ENCODE measurements around the gene DGKZ.

DGKZ gene

DNA sequence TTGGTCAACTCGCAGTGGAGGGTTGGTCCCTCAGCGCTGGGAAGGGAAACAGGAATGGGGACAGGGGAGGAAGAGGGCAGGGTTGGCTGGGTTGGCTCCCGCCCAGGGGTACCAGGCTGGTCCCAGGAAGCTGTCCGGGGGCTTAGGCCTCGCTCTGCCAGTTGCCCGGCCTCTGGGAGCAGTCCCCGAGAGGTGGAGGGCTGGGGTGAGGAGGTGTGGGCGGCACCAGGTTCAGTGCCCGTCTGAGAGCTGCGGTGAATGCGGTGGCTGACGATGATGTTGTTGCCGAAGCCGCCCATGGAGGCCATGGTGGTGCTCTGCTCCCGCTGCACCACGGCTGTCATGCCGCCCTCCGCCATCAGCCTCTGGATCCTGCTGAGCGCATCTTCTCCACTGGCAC is 50.3 kb downstream of the DGKZ start:
- TF ChIP-seq ZFX (IDR thresholded peaks at IDR 0.05) = no peak
- TF ChIP-seq, protein P1, sequence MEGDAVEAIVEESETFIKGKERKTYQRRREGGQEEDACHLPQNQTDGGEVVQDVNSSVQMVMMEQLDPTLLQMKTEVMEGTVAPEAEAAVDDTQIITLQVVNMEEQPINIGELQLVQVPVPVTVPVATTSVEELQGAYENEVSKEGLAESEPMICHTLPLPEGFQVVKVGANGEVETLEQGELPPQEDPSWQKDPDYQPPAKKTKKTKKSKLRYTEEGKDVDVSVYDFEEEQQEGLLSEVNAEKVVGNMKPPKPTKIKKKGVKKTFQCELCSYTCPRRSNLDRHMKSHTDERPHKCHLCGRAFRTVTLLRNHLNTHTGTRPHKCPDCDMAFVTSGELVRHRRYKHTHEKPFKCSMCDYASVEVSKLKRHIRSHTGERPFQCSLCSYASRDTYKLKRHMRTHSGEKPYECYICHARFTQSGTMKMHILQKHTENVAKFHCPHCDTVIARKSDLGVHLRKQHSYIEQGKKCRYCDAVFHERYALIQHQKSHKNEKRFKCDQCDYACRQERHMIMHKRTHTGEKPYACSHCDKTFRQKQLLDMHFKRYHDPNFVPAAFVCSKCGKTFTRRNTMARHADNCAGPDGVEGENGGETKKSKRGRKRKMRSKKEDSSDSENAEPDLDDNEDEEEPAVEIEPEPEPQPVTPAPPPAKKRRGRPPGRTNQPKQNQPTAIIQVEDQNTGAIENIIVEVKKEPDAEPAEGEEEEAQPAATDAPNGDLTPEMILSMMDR (conservative IDR thresholded peaks at IDR 0.05) = no peak
- H3K27ac ChIP-seq = no peak overlapping the region

DNA sequence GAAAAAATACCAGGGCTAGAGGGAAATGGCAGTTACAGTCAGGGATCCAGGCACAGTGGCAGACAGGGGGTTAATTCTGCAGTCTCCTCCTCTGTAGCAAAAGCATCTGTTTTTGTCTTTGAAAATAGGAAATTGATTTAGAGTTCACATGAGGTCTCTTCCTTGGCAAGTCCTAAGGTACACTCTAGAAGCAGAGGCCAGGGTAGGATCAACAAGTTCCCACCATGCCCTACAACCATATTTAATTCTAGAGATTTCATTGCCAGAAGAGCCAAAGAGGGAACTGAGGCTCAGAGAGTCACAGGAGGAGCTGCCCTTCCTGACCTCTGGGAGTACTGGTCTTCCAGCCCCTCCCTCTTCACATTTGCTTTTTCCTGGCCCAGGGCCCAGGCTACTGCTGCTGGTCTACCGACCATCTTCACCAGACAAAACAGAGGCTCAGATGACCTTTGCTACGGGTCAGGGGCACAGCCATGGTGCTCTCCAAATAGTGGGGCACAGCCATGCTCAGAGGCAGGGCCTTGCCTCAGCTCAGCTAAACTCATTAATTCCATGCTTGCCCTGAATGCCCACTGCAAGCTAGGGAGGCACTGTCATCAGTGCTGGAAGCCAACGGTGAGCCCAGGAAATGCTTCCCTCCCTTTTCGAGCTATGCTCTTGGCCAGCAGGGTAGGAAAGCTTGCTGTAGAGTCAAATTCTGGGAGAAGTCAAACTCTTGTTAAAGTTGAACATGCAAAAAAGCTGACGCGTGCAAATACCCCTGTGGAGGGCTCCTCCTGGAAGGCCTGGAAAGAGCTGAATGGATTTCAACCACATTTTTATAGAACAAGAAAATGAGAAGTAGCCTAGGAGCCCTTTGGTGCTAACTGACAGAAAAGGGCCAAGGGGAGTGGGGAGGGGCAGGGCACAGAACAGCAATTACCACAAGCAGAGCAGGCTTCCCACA is 56.0 kb downstream of the DGKZ start:
- no peak for TF ChIP-seq ZFX (IDR thresholded peaks at IDR 0.05)
- TF ChIP-seq, protein P1 (conservative IDR thresholded peaks at IDR 0.05) = no peak
- H3K27ac ChIP-seq = no peak overlapping the region

DNA sequence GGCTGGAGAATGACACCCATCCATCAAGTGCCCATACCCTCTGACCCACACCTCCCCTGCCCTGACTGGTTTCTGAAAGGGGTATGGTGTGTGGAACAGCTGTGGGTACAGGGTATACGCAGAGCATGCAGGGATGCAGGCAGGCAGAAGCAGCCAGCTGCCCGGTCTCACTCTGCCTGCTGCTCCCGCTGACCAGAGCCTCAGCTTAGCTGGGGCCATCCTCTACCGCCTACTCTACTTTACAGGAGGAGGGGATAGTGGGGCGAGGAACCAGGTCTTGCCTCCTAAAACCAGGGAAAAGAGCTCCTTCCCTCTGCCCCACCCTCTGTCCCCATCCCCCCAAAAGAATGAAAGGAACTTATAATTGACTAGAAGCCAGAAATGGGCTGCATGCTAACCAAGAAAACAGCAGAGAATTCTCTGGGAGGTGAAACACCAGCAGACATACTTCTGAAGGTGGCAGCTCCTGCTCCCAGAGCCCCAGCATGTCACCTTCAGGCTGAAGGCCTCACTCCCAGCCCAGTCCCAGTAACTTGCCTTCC is 57.3 kb downstream of the DGKZ start:
- no peak overlapping the region for H3K27ac ChIP-seq
- no peak for TF ChIP-seq ZFX (IDR thresholded peaks at IDR 0.05)
- TF ChIP-seq, protein P1 (conservative IDR thresholded peaks at IDR 0.05) = no peak

DNA sequence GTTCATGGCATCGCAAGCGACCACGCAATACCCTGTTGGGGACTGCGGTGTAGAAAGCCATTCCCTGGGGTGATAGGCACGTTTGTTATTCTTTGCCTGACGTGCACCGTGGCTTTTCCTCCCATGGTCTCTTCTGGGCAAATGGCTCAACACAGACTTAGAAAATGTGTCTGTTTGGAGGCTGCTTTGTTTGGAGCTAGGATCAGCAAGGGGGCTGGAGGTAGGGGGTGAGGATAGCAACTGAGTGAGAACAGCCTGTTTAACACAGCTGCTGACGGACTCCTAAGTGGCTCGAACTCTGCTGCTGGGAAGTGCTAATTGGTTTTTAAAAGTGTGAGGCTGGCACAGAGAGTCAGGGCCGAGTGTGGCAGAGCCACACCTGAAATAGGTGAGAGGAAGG is 60.4 kb downstream of the DGKZ start:
- no peak for TF ChIP-seq ZFX (IDR thresholded peaks at IDR 0.05)
- TF ChIP-seq, protein P1 (conservative IDR thresholded peaks at IDR 0.05) = no peak
- no peak overlapping the region for H3K27ac ChIP-seq

DNA sequence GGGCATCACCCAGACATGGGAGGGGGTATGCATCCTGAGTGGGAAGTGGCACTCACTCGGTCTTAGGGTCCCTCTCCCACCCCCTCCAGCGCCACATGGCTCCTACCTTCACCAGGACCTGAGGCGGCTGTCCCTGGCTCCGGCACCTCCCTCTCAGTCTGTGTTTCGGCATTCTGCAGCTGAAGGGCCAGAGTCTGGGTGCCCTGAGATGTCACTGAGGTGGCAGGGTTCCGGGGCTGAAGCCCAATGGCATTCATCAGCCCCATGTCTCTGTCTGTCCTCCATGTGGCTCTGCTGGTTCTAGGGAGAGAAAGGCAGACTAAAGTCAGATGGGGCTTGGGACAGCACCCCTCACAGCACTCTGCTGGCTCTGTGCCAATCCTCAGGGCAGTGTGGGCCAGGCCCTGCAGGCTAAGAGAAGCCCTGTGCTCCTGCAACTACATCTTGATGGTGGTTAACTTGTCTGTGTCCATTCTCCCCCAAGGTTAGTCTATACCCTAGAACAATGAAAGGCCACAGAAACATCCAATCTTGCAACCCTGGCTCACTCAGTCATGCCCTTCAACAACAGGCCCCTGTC is 61.2 kb downstream of the DGKZ start:
- H3K27ac ChIP-seq = no peak overlapping the region
- TF ChIP-seq, protein P1 (conservative IDR thresholded peaks at IDR 0.05) = no peak
- TF ChIP-seq ZFX (IDR thresholded peaks at IDR 0.05) = no peak

DNA sequence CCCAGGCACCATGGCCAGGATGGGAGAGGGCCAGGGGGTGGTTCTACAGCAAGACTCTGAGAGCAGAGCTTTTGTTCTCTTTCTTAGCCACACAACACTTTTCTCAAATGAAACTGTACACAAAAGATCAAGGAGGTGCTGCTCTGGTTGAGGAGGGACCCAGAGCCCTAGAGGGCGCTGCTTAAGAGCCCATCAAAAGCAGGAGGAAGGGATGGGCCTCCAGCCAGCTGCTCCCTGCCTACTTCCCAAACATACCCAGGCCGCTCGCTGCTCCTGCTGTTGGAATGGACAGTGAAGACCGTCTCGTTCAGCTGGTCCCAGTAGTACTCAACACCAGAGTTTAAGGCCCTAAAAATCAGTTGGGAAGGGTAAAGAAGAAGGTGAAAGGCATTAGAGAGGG is 62.8 kb downstream of the DGKZ start:
- no peak for TF ChIP-seq ZFX (IDR thresholded peaks at IDR 0.05)
- TF ChIP-seq, protein P1 (conservative IDR thresholded peaks at IDR 0.05) = no peak
- H3K27ac ChIP-seq = no peak overlapping the region
